Measurements from ENCODE around the gene AP4B1.

AP4B1 gene

DNA sequence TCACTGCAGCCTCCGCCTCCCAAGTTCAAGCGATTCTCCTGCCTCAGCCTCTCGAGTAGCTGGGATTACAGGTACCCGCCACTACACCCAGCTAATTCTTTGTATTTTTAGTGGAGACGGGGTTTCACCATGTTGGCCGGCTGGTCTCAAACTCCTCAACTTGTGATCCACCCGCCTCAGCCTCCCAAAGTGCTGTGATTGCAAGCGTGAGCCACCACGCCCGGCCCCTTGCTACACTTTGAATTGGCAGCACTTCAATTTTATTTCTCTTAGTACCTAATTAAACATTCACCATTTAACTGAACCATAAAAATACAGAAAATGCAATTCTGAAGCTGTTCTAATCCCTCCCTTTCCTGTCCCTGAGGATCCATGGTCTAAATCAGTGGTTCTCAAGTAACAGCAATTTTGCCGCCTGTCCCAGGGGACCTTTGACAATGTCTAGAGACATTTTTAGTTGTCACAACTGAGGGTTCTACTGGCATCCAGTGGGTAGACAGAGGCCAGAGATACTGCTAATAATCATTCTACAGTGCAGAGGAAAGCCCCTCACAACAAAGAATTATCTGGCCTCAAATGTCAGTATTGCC lies 12.9 kb downstream of the AP4B1 start:
- no peak overlapping the region for H3K4me3 Mint-ChIP-seq
- no peaks in the 10 kb centered on the region for H3K27me3 Mint-ChIP-seq (ENCODE audit: low read depth)
- peaks cover 31% of the 10 kb centered on the region for H3K36me3 Mint-ChIP-seq (ENCODE audit: low read depth)
- H3K9me3 Mint-ChIP-seq: no peaks in the 10 kb centered on the region
- no peak overlapping the region for H3K27ac Mint-ChIP-seq
- H3K4me1 Mint-ChIP-seq (ENCODE audit: low read depth): peaks cover 14% of the 10 kb centered on the region

DNA sequence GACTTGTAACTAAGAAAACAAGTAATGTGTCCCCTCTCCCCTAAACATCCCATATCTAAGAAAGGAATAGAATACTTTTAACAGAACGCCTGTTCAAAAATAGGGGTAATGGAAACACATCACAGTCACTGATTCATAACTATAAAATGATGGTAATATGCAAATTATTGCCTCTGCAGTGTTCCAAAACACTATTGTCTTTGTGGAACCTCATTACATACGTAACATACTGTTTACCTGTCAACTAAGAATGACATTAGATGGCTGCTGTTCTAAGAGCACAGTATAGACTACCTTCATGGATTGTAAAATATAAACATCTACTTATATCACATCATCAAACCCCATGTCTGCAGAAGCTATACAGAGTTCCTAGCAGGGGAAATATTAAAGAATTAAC lies 13.8 kb downstream of the AP4B1 start:
- Mint-ChIP-seq H3K9me3 (no peaks in the 10 kb centered on the region), H3K27ac (no peak overlapping the region)

DNA sequence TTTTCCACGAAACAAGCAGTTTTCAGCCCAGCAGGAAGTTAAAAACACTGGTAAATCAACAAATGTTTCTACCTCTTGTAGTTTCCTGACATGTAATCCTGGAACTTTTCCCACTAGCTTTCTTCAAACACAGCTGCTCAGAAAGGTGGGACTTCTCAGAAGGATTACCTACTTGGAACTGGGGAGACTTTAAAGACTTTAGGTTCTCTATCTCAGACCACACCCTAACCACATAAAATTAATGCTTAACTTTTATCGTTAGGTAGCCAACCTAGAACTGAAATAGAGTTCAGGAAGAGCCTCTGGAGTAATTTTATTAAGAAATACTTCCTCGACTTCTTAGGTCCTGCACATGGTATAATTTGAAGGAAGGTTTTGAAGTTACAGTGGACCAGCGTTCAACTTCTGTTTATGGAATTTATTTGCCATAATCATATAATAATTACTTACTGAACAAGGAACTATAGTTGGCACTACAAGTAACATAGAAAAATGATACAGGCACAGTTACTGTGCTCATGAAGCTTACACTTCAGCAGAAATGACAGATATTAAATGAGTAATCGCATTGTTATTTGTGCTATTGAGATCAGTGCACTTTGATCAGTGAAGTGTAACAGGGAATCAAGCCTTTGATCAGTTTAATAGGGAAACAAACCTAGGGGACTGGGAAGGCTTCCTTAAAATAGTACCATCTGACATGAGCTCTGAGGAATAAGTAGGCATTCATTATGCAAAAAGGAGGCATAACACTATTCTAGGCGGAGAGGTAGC lies 17.0 kb downstream of the AP4B1 start, which contains the start of gene BCL2L15:
BCL2L15 (minus strand) TSS at position 180 of the 774 bp plus-strand sequence. CDS start 206 bp downstream, outside the sequence.
- H3K27ac Mint-ChIP-seq: no peak within 1 kb of the TSS
- H3K27me3 Mint-ChIP-seq (ENCODE audit: low read depth): no peaks in the 10 kb centered on the region
- no peaks in the 10 kb centered on the region for H3K9me3 Mint-ChIP-seq
- peak within 1 kb of the TSS; percentile 12 for H3K4me3 Mint-ChIP-seq
- H3K4me1 Mint-ChIP-seq (ENCODE audit: low read depth): peaks cover 19% of the 10 kb centered on the region
- H3K36me3 Mint-ChIP-seq (ENCODE audit: low read depth): peaks cover 11% of the 10 kb centered on the region

More for the DNA sequence above, 13.8 kb downstream of the AP4B1 start:
- Mint-ChIP-seq H3K4me1 (ENCODE audit: low read depth) (peaks cover 19% of the 10 kb centered on the region), H3K4me3 (no peak overlapping the region), H3K27me3 (ENCODE audit: low read depth) (no peaks in the 10 kb centered on the region), H3K36me3 (ENCODE audit: low read depth) (peaks cover 27% of the 10 kb centered on the region)

DNA sequence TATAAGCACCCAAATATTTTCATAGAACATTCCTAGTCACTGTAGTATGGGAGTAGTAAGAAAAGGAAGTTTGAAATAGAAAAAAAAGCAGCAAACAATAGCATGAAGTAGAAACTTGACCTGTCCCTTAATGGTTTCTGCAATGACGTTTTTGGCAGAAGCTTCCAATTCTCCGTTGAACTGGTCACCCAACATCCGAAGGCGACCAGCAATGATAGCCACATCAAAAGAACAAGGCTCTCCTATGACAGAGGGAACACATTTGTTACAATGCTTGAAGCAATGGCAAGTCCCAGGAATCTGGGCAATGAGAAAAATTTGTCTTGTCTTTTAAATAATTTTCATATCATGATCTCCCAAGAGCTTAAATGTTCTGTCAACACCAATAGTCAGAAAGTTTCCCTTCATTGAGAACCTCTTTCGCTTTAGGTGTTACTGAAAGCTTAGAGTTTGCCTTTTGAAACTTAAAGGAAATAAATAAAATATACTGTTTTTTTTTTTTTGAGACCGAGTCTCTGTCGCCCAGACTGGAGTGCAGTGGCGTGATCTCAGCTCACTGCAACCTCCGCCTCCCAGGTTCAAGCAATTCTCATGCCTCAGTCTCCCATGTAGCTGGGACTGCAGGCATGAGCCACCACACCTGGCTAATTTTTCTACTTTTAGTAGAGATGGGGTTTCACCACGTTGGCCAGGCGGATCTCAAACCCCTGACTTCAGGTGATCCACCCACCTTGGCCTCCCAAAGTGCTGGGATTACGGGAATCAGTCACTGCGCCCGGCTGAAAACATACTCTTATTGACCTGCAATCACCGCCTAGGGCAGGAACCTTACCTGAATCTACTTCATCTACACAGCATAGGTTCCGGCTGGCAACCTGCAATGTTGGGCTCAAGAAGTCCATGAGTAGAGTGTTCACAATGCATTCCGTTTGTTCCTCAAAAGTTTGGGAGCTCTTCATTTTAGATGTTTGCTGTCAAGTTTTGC lies 17.9 kb downstream of the AP4B1 start:
- Mint-ChIP-seq H3K9me3 (no peaks in the 10 kb centered on the region), H3K27ac (no peak overlapping the region)

DNA sequence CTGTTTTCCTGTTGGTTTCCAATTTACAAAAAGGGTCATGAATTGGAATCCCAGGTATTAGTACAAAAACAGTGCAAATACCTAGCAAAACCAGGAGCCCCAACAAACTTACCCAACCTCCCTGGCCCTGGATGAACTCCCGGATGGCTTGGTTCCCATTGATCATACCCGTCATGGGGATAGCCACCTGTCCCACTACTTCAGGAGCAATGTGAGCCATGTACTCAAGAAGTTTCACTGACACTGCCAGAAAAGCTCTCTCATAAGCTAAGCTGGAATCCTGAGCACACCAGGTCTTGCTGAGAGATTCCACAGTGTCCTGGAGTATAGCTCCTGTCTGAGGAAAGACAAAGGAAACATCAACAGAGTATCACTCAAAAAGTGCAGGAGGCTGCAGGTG lies 22.9 kb downstream of the AP4B1 start:
- H3K36me3 Mint-ChIP-seq (ENCODE audit: low read depth): peaks cover 6% of the 10 kb centered on the region
- H3K27me3 Mint-ChIP-seq (ENCODE audit: low read depth): no peaks in the 10 kb centered on the region
- peaks cover 33% of the 10 kb centered on the region for H3K4me1 Mint-ChIP-seq (ENCODE audit: low read depth)
- H3K9me3 Mint-ChIP-seq: no peaks in the 10 kb centered on the region
- no peak overlapping the region for H3K4me3 Mint-ChIP-seq
- H3K27ac Mint-ChIP-seq: no peak overlapping the region

More for the DNA sequence above, 17.9 kb downstream of the AP4B1 start:
- peaks cover 19% of the 10 kb centered on the region for H3K4me1 Mint-ChIP-seq (ENCODE audit: low read depth)
- no peaks in the 10 kb centered on the region for H3K27me3 Mint-ChIP-seq (ENCODE audit: low read depth)
- H3K36me3 Mint-ChIP-seq (ENCODE audit: low read depth): peaks cover 11% of the 10 kb centered on the region
- H3K4me3 Mint-ChIP-seq: peak overlapping the region; percentile 12

DNA sequence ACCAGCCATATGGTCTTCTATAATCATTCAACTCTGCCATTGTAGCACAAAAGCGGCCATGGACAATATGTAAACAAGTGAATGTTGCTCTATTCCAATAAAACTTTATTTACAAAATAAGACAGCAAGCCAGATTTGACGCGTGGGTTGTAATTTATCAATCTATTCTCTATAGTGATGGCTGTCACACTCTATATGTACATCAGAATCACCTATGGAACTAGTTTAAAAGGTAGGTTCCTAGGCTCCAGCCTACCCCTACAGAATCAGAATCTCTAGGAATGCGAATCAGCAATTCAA lies 24.9 kb downstream of the AP4B1 start:
- Mint-ChIP-seq H3K4me1 (ENCODE audit: low read depth) (peaks cover 41% of the 10 kb centered on the region), H3K4me3 (no peak overlapping the region), H3K27me3 (ENCODE audit: low read depth) (no peaks in the 10 kb centered on the region), H3K27ac (no peak overlapping the region), H3K9me3 (no peaks in the 10 kb centered on the region), H3K36me3 (ENCODE audit: low read depth) (no peaks in the 10 kb centered on the region)

DNA sequence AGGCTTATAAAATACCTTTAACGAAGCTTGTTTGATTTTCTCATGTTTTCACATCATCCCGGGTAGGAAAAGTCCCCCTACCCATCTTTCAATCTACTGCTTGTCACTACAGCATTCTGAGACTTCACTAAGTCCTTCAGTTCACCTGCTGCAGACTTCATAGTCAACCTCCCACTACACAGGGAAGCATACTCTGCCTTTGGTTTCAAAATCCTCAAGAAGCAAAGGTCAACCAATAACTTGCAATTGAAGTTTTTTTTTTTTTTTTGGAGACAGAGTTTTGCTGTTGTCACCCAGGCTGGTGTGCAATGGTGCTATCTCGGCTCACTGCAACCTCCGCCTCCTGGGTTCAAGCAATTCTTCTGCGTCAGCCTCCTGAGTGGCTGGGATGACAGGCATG lies 28.4 kb downstream of the AP4B1 start:
- no peak overlapping the region for H3K4me3 Mint-ChIP-seq
- H3K4me1 Mint-ChIP-seq (ENCODE audit: low read depth): peaks cover 65% of the 10 kb centered on the region
- H3K36me3 Mint-ChIP-seq (ENCODE audit: low read depth): peaks cover 6% of the 10 kb centered on the region
- H3K9me3 Mint-ChIP-seq: no peaks in the 10 kb centered on the region
- H3K27ac Mint-ChIP-seq: no peak overlapping the region
- H3K27me3 Mint-ChIP-seq (ENCODE audit: low read depth): no peaks in the 10 kb centered on the region

DNA sequence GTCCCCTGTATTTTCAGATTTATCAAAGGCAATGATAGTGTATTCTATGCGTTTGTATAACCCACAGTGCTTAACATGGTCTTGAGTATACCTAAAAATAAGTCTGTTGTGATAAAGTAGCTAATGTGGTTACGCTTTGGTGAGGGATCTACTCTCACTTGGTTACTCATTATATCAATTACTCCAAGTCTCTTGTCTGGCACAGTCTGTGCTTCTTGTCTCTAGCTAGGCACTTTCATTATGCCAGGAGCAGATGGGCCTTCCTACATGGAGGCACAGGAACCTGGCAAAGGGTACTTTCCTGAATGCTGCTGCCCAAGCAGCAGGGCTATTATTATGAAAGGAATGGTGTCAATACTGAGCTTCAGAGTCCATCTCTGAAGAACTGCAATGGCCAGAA lies 28.9 kb downstream of the AP4B1 start:
- Mint-ChIP-seq H3K36me3 (ENCODE audit: low read depth) (peaks cover 6% of the 10 kb centered on the region), H3K27ac (peak overlapping the region; percentile 5), H3K4me3 (peak overlapping the region; percentile 11), H3K4me1 (ENCODE audit: low read depth) (peaks cover 61% of the 10 kb centered on the region), H3K27me3 (ENCODE audit: low read depth) (no peaks in the 10 kb centered on the region), H3K9me3 (no peaks in the 10 kb centered on the region)

DNA sequence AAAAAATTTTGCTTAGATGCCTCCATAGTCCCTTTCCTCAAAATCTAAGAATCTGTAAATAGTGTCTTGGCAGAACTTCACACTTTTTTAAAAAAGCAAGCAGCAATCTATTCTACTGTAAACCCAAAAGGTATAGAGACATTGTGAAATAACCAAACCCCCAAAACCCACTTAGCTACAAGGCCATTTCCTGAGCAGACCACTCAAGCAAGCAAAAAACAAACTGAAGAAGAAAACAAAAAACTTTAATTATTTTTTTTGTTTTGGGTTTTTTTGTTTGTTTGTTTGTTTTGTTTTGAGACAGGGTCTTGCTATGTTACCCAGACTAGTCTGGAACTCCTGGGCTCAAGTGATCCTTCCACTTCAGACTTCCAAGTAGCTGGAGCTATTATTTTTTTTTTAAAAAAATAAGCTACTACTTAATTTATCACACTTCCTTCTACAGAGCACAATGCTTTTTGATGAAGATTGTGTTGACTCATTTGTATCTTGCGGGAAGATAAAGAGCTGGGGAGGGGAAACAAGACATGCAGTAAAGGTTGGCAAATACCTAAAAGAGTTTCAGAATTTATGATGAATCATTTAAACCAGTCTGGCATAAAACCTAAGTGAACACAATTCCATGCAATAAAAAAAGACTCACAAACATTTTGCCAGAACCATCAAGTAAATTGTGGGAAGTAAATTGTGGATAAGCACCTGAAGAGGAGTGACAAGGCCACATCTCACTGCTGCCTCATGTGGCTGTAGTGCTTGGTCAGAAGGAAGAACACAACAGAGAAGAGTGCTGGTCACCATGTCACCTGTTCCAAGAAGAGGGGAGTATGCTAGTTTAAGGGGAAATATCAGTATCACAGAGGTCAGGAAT lies 30.4 kb downstream of the AP4B1 start:
- Mint-ChIP-seq H3K4me1 (ENCODE audit: low read depth) (peaks cover 57% of the 10 kb centered on the region), H3K36me3 (ENCODE audit: low read depth) (peaks cover 11% of the 10 kb centered on the region), H3K9me3 (no peaks in the 10 kb centered on the region), H3K27me3 (ENCODE audit: low read depth) (no peaks in the 10 kb centered on the region), H3K27ac (peak overlapping the region; percentile 82), H3K4me3 (peak overlapping the region; percentile 38)

DNA sequence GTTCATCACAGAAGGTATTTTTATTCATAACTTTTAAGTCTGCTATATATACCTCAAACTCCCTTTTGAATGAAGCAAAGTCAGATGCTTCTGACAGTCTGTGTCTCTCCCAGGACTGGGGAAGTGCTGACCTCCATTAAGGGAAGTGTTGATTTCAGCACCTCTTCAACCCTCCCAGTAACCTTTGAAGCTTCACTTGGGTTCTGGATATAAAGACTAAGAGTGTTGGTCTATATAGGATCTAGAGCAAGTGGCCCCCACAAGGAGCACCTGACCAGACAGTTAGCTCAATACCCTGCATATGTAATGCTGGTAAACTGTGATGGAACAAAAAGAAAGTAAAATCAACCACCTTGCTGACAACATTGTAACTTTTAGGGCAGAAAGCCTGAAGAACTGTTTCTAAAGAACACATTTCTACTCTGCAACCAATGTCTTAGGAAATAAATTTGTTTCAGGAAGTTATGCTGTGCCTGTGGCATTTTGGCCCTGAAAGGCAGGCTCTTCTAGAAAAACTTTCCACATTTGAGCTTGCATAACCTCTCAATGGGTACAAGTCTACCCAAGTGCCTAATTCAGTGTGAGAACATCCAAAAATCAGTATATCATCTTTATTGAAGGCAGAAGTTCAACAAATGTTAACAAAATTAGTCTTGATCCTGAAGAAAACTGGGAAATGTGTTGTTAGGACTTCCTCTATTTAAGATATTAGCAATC lies 32.2 kb downstream of the AP4B1 start:
- Mint-ChIP-seq H3K36me3 (ENCODE audit: low read depth) (peaks cover 24% of the 10 kb centered on the region), H3K4me1 (ENCODE audit: low read depth) (peaks cover 63% of the 10 kb centered on the region), H3K27me3 (ENCODE audit: low read depth) (no peaks in the 10 kb centered on the region), H3K4me3 (peak overlapping the region; percentile 87), H3K9me3 (no peaks in the 10 kb centered on the region), H3K27ac (peak overlapping the region; percentile 97)

DNA sequence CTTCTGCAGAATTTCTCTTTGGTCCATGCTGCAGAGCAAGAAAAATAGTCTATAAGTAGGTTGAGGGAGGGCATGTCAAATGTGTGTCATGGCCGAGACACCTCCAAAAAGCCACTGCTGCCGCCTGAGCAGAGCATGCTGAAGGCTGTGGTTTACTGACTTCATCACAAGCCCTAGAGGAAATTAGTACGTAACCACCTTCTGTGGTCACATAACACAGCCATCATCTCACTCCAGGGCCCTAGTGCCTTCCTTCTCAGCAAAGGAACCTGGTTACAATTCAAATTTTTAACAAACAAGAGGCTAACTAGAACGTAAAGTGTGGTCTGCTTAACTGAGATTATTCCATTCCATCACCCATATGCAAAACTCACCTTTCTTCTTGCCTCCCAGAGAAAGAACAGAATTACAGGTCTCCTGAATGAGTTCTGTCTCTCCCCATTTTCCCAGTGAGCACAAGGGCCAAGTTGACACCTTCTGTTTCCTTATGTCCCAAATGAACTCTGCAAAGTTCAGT lies 32.9 kb downstream of the AP4B1 start, which contains the start of gene PTPN22:
PTPN22 (minus strand) TSS at position 116 of the 517 bp plus-strand sequence.
- Mint-ChIP-seq H3K27me3 (ENCODE audit: low read depth) (no peaks in the 10 kb centered on the region), H3K36me3 (ENCODE audit: low read depth) (peaks cover 24% of the 10 kb centered on the region), H3K4me1 (ENCODE audit: low read depth) (peaks cover 66% of the 10 kb centered on the region), H3K9me3 (no peaks in the 10 kb centered on the region), H3K4me3 (peak within 1 kb of the TSS; percentile 87), H3K27ac (peak within 1 kb of the TSS; percentile 97)

DNA sequence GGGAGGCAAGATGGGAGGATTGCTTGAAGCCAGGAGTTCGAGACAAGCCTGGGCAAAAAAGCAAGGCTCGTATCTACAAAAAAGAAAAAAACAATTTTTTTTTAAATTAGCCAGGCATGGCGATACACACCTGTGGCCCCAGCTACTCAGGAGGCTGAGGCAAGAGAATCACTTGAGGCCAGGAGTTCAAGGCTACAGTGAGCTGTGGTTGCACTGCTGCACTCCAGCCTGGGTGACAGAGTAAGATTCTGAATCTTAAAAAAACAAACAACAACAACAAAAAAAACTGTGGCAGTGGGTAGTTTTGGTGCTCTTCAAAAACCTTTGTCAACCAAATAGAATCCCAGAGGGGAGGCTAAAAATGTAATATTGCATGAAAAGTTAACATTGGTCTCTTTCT lies 33.8 kb downstream of the AP4B1 start:
- Mint-ChIP-seq H3K27ac (peak overlapping the region; percentile 97), H3K36me3 (ENCODE audit: low read depth) (peaks cover 24% of the 10 kb centered on the region), H3K27me3 (ENCODE audit: low read depth) (no peaks in the 10 kb centered on the region), H3K4me1 (ENCODE audit: low read depth) (peaks cover 64% of the 10 kb centered on the region), H3K4me3 (peak overlapping the region; percentile 87), H3K9me3 (no peaks in the 10 kb centered on the region)
